NT2/D1 (cell line): ENCODE data around the gene SELENOI.

Experiments used
- DNase-seq: peaks from one replicate; pipeline ENCODE4 v3.0.0-alpha.2; 2011; ENCODE audit warnings: low read depth, low spot score
- H3K27me3 ChIP-seq: 2 replicates; pipeline ENCODE4 v1.6.0; 2011; ENCODE audit warnings: mild to moderate bottlenecking; ENCODE audit not compliant: insufficient read length, insufficient read depth
- H3K36me3 ChIP-seq: 2 replicates; pipeline ENCODE4 v1.6.1; 2011; ENCODE audit warnings: mild to moderate bottlenecking, low read length, mixed read lengths; ENCODE audit not compliant: insufficient read depth, insufficient read length
- H3K4me1 ChIP-seq: 2 replicates; pipeline ENCODE4 v1.5.1; 2011; ENCODE audit not compliant: insufficient read depth, insufficient read length
- H3K4me3 ChIP-seq: 2 replicates; pipeline ENCODE4 v1.5.1; 2011; ENCODE audit warnings: low read depth; ENCODE audit not compliant: insufficient read length
- H3K9ac ChIP-seq: 2 replicates; pipeline ENCODE4 v1.6.0; 2011; ENCODE audit warnings: low read depth; ENCODE audit not compliant: insufficient read length
- H3K9me3 ChIP-seq: 2 replicates; pipeline ENCODE4 v1.5.1; 2011; ENCODE audit warnings: mild to moderate bottlenecking, low read length; ENCODE audit not compliant: insufficient read depth
- SUZ12 ChIP-seq: IDR thresholded peaks from 2 replicates; pipeline ENCODE4 v1.6.1; 2011; ENCODE audit not compliant: insufficient read length, insufficient read depth; ENCODE audit errors: extremely low read depth
- YY1 ChIP-seq: IDR thresholded peaks from 2 replicates; pipeline ENCODE4 v1.6.1; 2011; ENCODE audit not compliant: insufficient read length, insufficient read depth
- ZNF274 ChIP-seq: IDR thresholded peaks from 2 replicates; pipeline ENCODE4 v1.6.1; 2011; ENCODE audit warnings: mild to moderate bottlenecking, low read depth, low read length

SELENOI gene

DNA sequence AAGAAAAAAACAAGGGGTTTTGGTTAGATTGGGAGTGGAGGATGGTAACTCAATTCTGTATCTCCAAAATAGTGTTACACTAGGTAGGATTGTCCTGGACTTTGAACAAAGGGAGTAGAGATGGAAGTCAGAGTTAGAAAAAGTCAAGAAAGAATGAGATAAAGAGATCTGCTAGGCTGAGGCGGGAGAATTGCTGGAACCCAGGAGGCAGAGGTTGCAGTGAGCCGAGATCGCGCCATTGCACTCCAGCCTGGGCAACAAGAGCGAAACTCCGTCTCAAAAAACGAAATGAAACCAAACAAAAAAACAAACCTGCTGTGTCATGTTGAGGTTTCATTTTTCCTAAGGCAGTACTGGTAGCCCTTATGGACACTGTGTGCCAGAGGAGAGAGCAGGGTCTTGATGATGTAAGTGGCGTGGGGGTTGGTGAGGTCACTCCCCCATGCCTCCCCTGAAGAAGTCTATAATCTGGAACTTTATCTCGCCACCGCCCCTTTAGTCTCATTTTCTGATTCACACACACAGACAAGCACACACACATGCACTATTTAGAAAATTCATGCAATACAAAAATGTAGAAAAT is 66.2 kb downstream of the SELENOI start:
- H3K4me3 ChIP-seq: no peak overlapping the region
- H3K36me3 ChIP-seq: no peaks in the 10 kb centered on the region
- H3K9ac ChIP-seq: no peak overlapping the region
- no peaks in the 10 kb centered on the region for H3K27me3 ChIP-seq
- DNase-seq: no peak
- H3K9me3 ChIP-seq: no peaks in the 10 kb centered on the region
- TF ChIP-seq SUZ12 (no peak), YY1 (no peak)
- H3K4me1 ChIP-seq: no peaks in the 10 kb centered on the region

DNA sequence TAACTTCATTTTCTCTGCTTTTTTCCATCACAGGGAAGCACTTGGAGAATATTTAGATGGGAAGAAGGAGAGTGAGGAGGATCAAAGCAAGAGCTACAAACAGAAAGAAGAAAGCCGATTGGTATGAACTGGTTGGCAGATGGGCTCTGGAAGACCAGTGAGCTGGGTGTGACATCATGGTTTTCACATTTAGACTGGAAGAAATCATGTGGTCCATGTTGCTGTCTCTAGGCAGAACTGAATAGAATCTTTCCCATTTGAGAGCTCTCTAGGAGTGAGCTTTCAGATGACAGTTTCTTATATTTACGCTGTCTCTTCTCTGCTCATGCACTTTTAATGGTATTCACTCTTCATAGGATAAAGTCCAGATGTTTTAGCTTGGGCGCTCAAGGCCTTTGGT is 68.4 kb downstream of the SELENOI start:
- H3K9me3 ChIP-seq: no peaks in the 10 kb centered on the region
- no peaks in the 10 kb centered on the region for H3K36me3 ChIP-seq
- no peak overlapping the region for H3K4me3 ChIP-seq
- TF ChIP-seq SUZ12: no peak
- TF ChIP-seq YY1: no peak
- TF ChIP-seq ZNF274: no peak
- peaks cover 2% of the 10 kb centered on the region for H3K4me1 ChIP-seq
- H3K9ac ChIP-seq: no peak overlapping the region
- H3K27me3 ChIP-seq: no peaks in the 10 kb centered on the region
- DNase-seq: no peak

DNA sequence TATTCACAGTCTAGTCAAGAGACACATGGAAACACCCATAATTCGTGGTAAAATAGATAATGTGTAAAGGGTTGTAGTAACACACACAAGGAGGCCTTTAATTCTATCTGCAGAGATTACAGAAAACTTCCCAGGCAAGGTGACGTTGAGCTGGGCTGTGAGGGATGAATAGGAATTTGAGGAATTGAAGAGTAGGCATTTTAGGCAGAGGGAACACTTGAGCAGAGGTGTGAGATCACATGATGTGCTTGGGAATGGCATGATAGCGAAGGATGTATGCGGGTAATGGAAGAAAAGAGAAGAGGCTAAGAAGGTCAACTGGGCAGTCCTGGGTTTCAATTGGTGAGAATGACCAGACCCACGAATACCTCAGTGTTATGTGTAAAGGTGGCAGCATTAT is 76.0 kb downstream of the SELENOI start:
- Histone ChIP-seq H3K9ac (no peak overlapping the region), H3K27me3 (no peaks in the 10 kb centered on the region), H3K9me3 (no peaks in the 10 kb centered on the region), H3K36me3 (no peaks in the 10 kb centered on the region), H3K4me1 (peaks cover 2% of the 10 kb centered on the region), H3K4me3 (no peak overlapping the region)
- DNase-seq: no peak
- TF ChIP-seq SUZ12: no peak

DNA sequence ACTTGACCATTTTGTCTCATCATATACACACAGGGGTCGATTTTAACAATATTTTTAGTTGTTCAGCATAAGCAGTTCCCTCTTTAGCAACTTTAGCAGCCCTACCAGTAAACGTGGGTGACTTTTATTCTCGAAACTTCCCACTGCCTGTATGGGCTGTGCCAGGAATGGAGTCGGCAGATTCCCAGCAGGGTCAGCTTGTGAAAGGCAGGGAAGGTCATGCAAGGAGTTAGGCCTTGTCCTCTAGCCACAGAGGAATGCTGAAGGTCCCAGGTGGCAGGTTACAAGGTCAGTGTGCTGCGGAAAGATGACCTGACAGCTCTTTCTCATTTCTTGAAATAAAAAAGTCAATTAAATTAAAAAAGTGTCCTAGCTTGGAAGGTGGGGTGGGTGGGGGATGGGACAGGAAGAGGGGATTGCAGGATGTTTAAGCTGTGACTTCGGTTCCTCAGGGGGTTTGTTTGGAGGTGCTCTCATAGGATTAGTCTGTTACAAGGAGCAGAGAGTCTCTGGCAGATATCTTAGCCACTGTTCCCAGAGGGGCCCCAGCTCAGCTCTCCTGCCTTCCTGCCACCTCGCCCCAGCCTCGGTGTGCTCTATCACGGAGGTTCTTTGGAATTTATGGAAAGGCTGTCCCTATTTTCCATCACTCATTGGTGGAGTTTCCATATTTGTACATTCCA is 77.1 kb downstream of the SELENOI start:
- no peak overlapping the region for H3K4me3 ChIP-seq
- peaks cover 2% of the 10 kb centered on the region for H3K4me1 ChIP-seq
- TF ChIP-seq ZNF274: no peak
- TF ChIP-seq SUZ12: no peak
- TF ChIP-seq YY1: no peak
- H3K9ac ChIP-seq: no peak overlapping the region
- no peaks in the 10 kb centered on the region for H3K36me3 ChIP-seq
- no peaks in the 10 kb centered on the region for H3K9me3 ChIP-seq
- H3K27me3 ChIP-seq: no peaks in the 10 kb centered on the region
- DNase-seq: peak; percentile 23

DNA sequence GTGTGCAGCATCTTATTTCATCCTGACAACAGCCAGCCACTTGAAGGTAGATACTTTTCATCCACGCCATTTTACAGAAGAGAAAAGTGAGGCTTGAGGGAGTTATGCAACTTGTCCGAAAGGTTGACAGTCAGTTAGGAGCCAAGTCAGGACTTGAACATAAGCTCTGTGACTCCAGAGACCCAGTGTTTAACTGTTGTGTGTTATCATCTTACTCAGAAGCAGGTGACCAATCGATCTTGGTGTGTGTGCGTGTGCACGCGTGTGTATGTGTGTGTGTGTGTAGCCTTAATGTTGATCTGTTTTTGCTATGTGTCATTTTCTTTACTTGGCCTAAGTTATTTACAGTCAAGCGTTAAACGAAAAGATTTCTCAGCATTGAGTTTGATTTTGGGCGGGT is 77.8 kb downstream of the SELENOI start:
- Histone ChIP-seq H3K27me3 (no peaks in the 10 kb centered on the region), H3K9me3 (no peaks in the 10 kb centered on the region), H3K36me3 (no peaks in the 10 kb centered on the region), H3K4me3 (no peak overlapping the region), H3K4me1 (no peaks in the 10 kb centered on the region), H3K9ac (no peak overlapping the region)
- TF ChIP-seq ZNF274 (no peak), SUZ12 (no peak), YY1 (no peak)
- no peak for DNase-seq

DNA sequence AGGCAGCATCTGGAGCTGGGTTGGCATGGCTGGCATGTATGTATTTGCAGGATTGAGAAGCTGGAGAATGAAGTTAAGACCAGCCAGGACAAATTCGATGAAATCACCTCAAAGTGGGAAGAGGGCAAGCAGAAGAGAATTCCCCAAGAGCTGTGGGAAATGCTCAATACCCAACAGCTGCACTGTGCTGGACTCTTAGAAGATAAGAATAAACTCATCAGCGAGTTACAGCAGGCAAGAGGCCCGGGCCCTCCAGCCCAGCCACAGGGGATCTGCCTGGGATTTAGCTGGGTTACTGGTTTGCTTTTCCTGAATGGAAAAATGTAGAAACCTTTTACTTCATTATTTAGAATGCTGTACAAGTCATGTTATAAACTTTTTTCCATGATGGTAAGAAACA is 78.3 kb downstream of the SELENOI start:
- H3K4me3 ChIP-seq: no peak overlapping the region
- no peak overlapping the region for H3K9ac ChIP-seq
- no peaks in the 10 kb centered on the region for H3K36me3 ChIP-seq
- H3K27me3 ChIP-seq: no peaks in the 10 kb centered on the region
- H3K9me3 ChIP-seq: no peaks in the 10 kb centered on the region
- no peaks in the 10 kb centered on the region for H3K4me1 ChIP-seq
- TF ChIP-seq YY1 (no peak), ZNF274 (no peak), SUZ12 (no peak)
- no peak for DNase-seq

DNA sequence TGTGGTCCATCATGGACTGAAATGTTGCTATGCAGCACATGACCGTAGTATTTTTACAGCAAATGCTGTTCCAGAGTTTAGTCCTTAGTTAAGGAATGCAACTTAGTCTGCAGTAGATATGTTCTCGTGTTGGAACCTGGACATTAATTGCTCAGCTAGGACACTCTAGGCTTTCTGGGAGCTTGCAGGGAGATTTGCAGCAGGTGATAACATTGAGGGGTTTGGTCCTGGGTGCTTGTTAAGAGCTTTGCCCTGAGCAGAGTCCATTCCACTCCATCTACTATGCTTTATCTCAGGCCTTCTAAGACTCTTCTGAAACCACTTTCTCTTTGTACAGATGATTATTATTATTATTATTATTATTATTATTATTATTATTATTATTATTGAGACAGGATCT is 82.9 kb downstream of the SELENOI start:
- Histone ChIP-seq H3K4me3 (no peak overlapping the region), H3K9me3 (no peaks in the 10 kb centered on the region), H3K36me3 (no peaks in the 10 kb centered on the region), H3K9ac (no peak overlapping the region), H3K27me3 (no peaks in the 10 kb centered on the region), H3K4me1 (no peaks in the 10 kb centered on the region)
- DNase-seq: no peak
- TF ChIP-seq SUZ12: no peak
- no peak for TF ChIP-seq ZNF274
- no peak for TF ChIP-seq YY1
